ENCODE data around the gene ATP2A1.

The ATP2A1 gene

DNA sequence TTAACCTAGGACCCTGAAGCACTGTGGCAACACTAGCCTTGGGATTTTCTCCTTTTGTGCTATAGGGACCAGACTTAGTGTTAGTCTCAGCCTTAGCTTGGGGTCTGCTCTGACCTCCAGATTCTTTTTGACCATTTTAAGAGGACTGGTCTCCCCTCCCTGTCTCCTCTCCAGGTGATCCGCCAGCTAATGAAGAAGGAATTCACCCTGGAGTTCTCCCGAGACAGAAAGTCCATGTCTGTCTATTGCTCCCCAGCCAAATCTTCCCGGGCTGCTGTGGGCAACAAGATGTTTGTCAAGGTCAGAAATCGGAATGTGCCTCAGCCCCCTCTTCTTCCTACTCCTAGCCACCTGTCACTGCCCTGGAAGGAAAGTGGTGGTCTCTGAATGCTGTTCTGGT lies 19.5 kb downstream of the ATP2A1 start:
- TF ChIP-seq ZBTB7A (IDR thresholded peaks at IDR 0.05; ENCODE audit: low read depth) (no peak), TCF12 (IDR thresholded peaks at IDR 0.05; ENCODE audit: low read depth) (no peak), EP300 (IDR thresholded peaks at IDR 0.05; ENCODE audit: borderline replicate concordance) (no peak), YY1 (IDR thresholded peaks at IDR 0.05; ENCODE audit: low read depth) (no peak), FOXM1 (IDR thresholded peaks at IDR 0.05; ENCODE audit: borderline replicate concordance, low read depth) (no peak), MAX (IDR thresholded peaks at IDR 0.05) (no peak), REST (IDR thresholded peaks at IDR 0.05; ENCODE audit: low read depth) (no peak), EGR1 (IDR thresholded peaks at IDR 0.05) (no peak), NFIC (IDR thresholded peaks at IDR 0.05) (no peak), CREB1 (IDR thresholded peaks at IDR 0.05; ENCODE audit: low read depth) (no peak), TAF1 (IDR thresholded peaks at IDR 0.05; ENCODE audit: low read depth) (no peak), CEBPB (IDR thresholded peaks at IDR 0.05) (no peak), USF1 (IDR thresholded peaks at IDR 0.05) (no peak), TEAD4 (IDR thresholded peaks at IDR 0.05) (no peak), RAD21 (IDR thresholded peaks at IDR 0.05; ENCODE audit: low read depth) (no peak)

GRCh38 chr16:28898266-28898665 lies 20.0 kb downstream of the ATP2A1 start:
- TF ChIP-seq TCF12 (IDR thresholded peaks at IDR 0.05; ENCODE audit: low read depth), result no peak
- TF ChIP-seq CEBPB (IDR thresholded peaks at IDR 0.05), result no peak
- TF ChIP-seq MAX (IDR thresholded peaks at IDR 0.05), result no peak
- no peak for TF ChIP-seq REST (IDR thresholded peaks at IDR 0.05; ENCODE audit: low read depth)
- TF ChIP-seq FOXM1 (IDR thresholded peaks at IDR 0.05; ENCODE audit: borderline replicate concordance, low read depth), result no peak
- TF ChIP-seq NFIC (IDR thresholded peaks at IDR 0.05), result no peak
- TF ChIP-seq ZBTB7A (IDR thresholded peaks at IDR 0.05; ENCODE audit: low read depth), result no peak
- no peak for TF ChIP-seq CREB1 (IDR thresholded peaks at IDR 0.05; ENCODE audit: low read depth)
- TF ChIP-seq USF1 (IDR thresholded peaks at IDR 0.05), result no peak

GRCh38 chr16:28898942-28899341 lies 20.7 kb downstream of the ATP2A1 start:
- TF ChIP-seq TAF1 (IDR thresholded peaks at IDR 0.05; ENCODE audit: low read depth), result no peak
- TF ChIP-seq NFIC (IDR thresholded peaks at IDR 0.05), result no peak
- no peak for TF ChIP-seq REST (IDR thresholded peaks at IDR 0.05; ENCODE audit: low read depth)
- no peak for TF ChIP-seq ZBTB7A (IDR thresholded peaks at IDR 0.05; ENCODE audit: low read depth)
- no peak for TF ChIP-seq RAD21 (IDR thresholded peaks at IDR 0.05; ENCODE audit: low read depth)

- TF ChIP-seq YY1 (IDR thresholded peaks at IDR 0.05; ENCODE audit: low read depth) (no peak), MAX (IDR thresholded peaks at IDR 0.05) (no peak), REST (IDR thresholded peaks at IDR 0.05; ENCODE audit: low read depth) (no peak), CREB1 (IDR thresholded peaks at IDR 0.05; ENCODE audit: low read depth) (no peak), TEAD4 (IDR thresholded peaks at IDR 0.05) (no peak), RAD21 (IDR thresholded peaks at IDR 0.05; ENCODE audit: low read depth) (no peak), NFIC (IDR thresholded peaks at IDR 0.05) (no peak), ZBTB7A (IDR thresholded peaks at IDR 0.05; ENCODE audit: low read depth) (no peak), EP300 (IDR thresholded peaks at IDR 0.05; ENCODE audit: borderline replicate concordance) (no peak), TAF1 (IDR thresholded peaks at IDR 0.05; ENCODE audit: low read depth) (no peak), TCF12 (IDR thresholded peaks at IDR 0.05; ENCODE audit: low read depth) (no peak), FOXM1 (IDR thresholded peaks at IDR 0.05; ENCODE audit: borderline replicate concordance, low read depth) (no peak), CEBPB (IDR thresholded peaks at IDR 0.05) (no peak)
Measured at GRCh38 chr16:28899882-28900590, 21.7 kb downstream of the ATP2A1 start.
